Sigmoid colon (tissue), 4 donors: Measurements from ENCODE around the gene RBFOX2.

Experiments
- EP300 ChIP-seq, 4 donors: sonication (generic); formaldehyde crosslinking; IDR thresholded peaks; one replicate each; pipeline ENCODE4 v1.6.1; 2017; ENCODE audit warnings: antibody characterized with exemption in 4 of 4
- POLR2A ChIP-seq, 2 donors: fragments of 450-650 bp; IDR thresholded peaks; one replicate each; pipeline ENCODE4 v1.6.1; 2016; ENCODE audit warnings: antibody characterized with exemption in 2 of 2, mild to moderate bottlenecking in 2 of 2, moderate library complexity in 2 of 2
- POLR2AphosphoS5 ChIP-seq, 4 donors: sonication (generic); formaldehyde crosslinking; IDR thresholded peaks; one replicate each; pipeline ENCODE4 v1.6.1; 2017; ENCODE audit warnings: antibody characterized with exemption in 4 of 4
- TF ChIP-seq, protein P1 (sequence below), 4 experiments: fragments of 450-650 bp in 3 of 4; fragments of 200-600 bp in 1 of 4; IDR thresholded peaks; one replicate each; pipeline ENCODE4 v1.5.1; 2016 to 2019; ENCODE audit warnings: antibody characterized with exemption in 4 of 4, mild to moderate bottlenecking in 3 of 4, moderate library complexity in 2 of 4

DNA sequence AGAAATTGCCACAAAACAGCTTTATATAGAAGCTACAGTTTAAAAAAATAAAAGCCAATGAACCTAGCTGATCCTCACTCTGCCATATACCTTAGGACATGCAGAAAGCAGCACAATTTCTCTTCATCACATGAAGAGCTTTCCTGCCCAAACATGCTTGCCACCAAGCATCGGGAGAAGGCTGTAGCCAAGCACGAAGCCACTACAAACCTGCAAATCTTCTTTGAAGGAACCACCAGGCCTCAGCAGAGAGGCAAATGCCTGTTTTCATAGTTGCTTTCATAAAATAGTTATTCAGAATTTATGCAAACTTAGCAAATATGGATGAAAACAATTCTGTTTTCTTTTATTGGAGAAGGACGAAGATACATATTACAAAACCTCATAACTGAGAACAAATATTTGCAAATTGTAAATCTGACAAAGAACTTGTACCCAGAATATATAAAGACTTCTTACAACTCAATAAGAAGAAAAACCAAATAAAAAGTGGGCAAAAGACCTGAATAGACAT is 100.3 kb downstream of the RBFOX2 start:
- TF ChIP-seq, protein P1, sequence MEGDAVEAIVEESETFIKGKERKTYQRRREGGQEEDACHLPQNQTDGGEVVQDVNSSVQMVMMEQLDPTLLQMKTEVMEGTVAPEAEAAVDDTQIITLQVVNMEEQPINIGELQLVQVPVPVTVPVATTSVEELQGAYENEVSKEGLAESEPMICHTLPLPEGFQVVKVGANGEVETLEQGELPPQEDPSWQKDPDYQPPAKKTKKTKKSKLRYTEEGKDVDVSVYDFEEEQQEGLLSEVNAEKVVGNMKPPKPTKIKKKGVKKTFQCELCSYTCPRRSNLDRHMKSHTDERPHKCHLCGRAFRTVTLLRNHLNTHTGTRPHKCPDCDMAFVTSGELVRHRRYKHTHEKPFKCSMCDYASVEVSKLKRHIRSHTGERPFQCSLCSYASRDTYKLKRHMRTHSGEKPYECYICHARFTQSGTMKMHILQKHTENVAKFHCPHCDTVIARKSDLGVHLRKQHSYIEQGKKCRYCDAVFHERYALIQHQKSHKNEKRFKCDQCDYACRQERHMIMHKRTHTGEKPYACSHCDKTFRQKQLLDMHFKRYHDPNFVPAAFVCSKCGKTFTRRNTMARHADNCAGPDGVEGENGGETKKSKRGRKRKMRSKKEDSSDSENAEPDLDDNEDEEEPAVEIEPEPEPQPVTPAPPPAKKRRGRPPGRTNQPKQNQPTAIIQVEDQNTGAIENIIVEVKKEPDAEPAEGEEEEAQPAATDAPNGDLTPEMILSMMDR (IDR thresholded peaks at IDR 0.05), result no peak
- TF ChIP-seq POLR2A (IDR thresholded peaks at IDR 0.05) (no peak), EP300 (IDR thresholded peaks at IDR 0.05) (no peak), POLR2AphosphoS5 (IDR thresholded peaks at IDR 0.05) (no peak)
